GM12864 (cell line): ENCODE data around the gene ATIC.

ENCODE experiments used
- DNase-seq: peaks from one replicate; pipeline ENCODE4 v3.0.0-alpha.2; 2011; ENCODE audit warnings: low read depth
- H3K4me3 ChIP-seq: 2 replicates; pipeline ENCODE4 v1.5.1; 2011; ENCODE audit warnings: mild to moderate bottlenecking, low read depth, low read length, control low read depth
- TF ChIP-seq, protein P1 (sequence below): IDR thresholded peaks from 2 replicates; pipeline ENCODE4 v1.5.1; 2011; ENCODE audit warnings: low read depth, mild to moderate bottlenecking, moderate library complexity, low read length, control low read depth, inconsistent platforms; ENCODE audit errors: missing control alignments

The ATIC gene

GRCh38 chr2:215271446-215271845 lies 40.4 kb upstream of the ATIC start:
- DNase-seq: no peak
- no peak overlapping the region for H3K4me3 ChIP-seq
- TF ChIP-seq, protein P1, sequence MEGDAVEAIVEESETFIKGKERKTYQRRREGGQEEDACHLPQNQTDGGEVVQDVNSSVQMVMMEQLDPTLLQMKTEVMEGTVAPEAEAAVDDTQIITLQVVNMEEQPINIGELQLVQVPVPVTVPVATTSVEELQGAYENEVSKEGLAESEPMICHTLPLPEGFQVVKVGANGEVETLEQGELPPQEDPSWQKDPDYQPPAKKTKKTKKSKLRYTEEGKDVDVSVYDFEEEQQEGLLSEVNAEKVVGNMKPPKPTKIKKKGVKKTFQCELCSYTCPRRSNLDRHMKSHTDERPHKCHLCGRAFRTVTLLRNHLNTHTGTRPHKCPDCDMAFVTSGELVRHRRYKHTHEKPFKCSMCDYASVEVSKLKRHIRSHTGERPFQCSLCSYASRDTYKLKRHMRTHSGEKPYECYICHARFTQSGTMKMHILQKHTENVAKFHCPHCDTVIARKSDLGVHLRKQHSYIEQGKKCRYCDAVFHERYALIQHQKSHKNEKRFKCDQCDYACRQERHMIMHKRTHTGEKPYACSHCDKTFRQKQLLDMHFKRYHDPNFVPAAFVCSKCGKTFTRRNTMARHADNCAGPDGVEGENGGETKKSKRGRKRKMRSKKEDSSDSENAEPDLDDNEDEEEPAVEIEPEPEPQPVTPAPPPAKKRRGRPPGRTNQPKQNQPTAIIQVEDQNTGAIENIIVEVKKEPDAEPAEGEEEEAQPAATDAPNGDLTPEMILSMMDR: no peak

DNA sequence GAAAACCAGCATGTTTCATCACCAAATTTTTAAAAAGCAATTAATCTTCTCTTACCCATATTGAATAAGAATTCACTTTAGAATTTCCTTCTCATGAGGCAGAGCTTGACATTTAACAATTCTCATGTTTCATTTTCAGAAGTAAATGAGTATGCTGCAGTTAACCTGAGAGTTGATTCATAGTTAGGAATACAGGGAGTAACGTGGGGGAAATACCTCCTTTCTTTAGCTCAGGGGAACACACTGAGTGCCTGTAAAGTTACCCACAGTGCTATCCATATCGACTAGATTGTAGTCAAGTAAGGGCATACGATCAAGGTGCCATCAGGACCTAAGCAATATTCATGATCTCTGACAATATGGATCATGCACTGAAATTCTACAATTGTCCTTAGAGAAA lies 38.9 kb upstream of the ATIC start:
- no peak overlapping the region for H3K4me3 ChIP-seq
- TF ChIP-seq, protein P1: no peak
- no peak for DNase-seq

- DNase-seq: no peak
- TF ChIP-seq, protein P1: no peak
- no peak overlapping the region for H3K4me3 ChIP-seq
These were observed 37.0 kb upstream of the ATIC start for GRCh38 chr2:215274829-215275228.

DNA sequence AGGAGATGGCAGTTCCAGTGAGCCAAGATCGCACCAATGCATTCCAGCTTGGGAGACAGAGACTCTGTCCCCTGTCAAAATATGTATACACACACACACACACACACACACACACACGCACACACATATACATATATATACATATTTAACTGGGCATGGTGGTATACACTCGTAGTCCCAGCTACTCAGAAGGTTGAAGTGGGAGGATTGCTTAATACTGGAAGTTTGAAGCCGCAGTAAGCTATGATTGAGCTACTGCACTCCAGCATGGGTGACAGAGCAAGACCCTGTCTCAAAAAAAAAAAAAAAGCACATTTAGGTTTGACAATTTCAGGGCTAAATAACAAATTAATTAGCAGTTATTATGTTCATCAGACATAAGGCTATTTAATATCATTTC lies 36.0 kb upstream of the ATIC start:
- TF ChIP-seq, protein P1: no peak
- H3K4me3 ChIP-seq: no peak overlapping the region
- DNase-seq: no peak

DNA sequence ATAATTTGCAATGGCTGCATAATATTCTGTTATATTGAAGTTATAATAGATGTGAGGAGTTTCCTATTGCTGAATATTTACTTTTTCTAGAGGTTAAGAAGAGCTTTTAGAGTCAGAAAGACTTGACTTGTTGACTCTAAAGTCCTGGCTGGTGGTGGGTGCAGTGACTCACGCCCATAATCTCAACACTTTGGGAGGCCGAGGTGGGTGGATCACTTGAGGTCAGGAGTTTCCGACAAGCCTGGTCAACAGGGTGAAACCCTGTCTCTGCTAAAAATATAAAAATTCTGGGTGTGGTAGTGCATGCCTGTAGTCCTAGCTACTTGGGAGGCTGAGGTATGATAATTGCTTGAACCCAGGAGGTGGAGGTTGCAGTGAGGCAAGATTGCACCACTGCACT lies 33.9 kb upstream of the ATIC start:
- no peak for DNase-seq
- TF ChIP-seq, protein P1: no peak
- H3K4me3 ChIP-seq: no peak overlapping the region

GRCh38 chr2:215280326-215280725 lies 31.5 kb upstream of the ATIC start:
- TF ChIP-seq, protein P1: no peak
- H3K4me3 ChIP-seq: no peak overlapping the region
- DNase-seq: peak; percentile 12

- no peak overlapping the region for H3K4me3 ChIP-seq
- TF ChIP-seq, protein P1: no peak
- no peak for DNase-seq
These were observed 28.6 kb upstream of the ATIC start for GRCh38 chr2:215283221-215283620.
